ENCODE measurements around the gene PADI4.

PADI4 gene

DNA sequence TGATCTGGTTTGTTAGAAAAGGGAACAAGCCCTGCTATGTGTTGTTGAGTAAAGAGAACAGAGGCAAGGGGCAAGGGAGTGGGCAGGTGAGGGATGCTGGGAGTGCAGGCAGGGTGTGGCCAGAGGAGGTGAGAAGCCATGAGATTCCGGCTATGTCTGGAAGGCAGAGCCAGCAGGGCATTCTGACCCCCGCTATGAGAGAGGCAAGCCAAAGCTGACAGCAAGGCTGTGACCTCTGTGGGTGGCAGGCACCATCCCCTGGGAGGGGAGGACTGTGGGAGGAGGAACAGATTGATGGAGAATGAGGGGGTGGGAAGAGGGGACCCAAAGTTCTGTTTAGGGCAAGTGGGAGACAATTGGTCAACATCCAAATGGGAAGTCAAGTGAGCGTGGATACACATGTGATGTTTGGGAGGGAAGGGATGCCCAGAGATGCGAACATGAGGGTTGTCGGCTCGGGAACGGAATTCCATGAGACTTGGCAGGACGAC lies 44.5 kb downstream of the PADI4 start:
- no peak for DNase-seq

DNA sequence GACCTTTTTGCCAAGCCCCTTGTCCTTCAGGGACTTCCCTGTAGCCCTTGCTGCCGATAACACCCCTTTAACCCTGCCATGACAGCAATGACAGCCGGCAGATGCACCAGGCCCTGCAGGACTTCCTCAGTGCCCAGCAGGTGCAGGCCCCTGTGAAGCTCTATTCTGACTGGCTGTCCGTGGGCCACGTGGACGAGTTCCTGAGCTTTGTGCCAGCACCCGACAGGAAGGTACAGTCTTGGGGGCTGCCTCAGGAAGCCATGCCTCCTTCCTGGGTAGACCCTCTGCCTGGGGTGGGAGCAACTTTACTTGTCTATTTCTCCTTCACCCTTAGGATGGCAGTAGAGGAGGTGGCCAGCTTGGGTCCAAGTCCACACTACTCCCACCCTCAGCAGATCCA lies 47.9 kb downstream of the PADI4 start:
- DNase-seq, result no peak

DNA sequence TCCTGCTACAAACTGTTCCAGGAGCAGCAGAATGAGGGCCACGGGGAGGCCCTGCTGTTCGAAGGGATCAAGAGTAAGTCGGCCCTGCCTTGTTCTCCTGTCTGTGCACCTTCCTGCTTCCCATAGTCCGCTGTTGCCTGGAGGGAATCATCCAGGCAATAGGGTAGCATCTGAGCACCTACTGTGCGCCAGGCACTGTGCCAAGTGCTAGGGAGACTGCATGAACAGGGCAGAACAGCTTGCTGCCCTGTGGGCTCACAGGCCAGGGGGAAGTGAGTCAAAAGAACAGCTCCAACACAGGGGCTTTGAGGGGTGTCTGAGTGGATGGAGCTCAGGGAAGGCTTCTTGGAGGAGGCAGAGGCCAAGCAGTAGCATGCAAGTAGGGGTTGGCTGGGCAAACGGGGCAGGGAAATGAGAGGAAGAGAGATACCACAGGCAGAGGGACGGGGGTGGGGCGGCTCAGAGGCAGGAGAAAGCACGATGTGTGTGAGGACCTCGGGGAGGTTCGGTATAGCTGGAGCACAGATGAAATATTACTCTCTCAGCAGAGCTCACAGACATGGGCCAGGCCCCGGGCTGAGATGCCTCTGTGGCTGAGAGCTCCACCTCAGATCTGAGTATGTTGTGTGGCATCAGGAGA lies 48.5 kb downstream of the PADI4 start:
- DNase-seq, result no peak

DNA sequence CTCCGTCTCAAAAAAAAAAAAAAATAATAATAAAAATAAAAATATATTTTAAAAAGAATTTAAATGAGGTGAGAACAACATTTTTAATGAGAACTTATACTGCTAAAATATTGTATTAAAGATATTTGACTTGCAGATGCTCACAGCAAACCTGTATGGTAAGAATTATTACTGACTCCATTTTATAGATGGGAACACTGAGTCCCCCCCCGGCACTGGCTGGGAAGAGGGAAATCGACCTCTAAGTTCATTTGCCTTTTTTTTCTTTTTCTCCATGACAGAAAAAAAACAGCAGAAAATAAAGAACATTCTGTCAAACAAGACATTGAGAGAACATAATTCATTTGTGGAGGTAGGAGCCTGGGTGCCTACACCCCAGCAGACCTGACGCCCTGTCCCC lies 50.6 kb downstream of the PADI4 start:
- DNase-seq, result no peak

DNA sequence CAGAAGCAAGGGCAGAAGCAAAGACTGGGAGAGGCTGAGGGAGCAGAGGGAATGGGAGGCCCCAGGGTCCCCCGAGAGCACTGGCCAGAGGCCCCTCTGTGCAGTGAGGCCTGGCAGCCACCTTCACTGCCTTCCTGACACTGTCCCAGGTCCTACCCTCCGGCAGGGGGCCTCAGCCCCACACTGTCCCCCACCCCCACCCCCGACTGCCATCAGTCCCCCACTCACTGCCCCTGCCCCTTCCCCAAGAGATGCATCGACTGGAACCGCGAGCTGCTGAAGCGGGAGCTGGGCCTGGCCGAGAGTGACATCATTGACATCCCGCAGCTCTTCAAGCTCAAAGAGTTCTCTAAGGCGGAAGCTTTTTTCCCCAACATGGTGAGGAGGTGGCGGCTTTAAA lies 51.0 kb downstream of the PADI4 start:
- no peak for DNase-seq

DNA sequence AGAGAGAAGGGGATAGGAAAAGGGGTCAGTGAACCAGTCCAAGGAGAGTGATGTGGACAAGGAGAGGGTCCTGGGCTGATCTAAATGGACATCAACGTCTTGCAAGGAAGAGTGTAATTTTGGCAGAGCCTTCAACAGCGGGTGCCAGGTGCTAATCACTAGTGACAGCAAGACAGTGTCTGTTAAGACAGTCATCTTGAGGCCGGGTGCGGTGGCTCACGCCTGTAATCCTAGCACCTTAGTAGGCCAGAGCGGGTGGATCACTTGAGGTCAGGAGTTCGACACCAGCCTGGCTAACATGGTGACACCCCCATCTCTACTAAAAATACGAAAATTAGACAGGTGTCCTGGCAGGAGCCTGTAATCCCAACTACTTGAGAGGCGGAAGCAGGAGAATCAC lies 51.8 kb downstream of the PADI4 start:
- DNase-seq, result no peak

DNA sequence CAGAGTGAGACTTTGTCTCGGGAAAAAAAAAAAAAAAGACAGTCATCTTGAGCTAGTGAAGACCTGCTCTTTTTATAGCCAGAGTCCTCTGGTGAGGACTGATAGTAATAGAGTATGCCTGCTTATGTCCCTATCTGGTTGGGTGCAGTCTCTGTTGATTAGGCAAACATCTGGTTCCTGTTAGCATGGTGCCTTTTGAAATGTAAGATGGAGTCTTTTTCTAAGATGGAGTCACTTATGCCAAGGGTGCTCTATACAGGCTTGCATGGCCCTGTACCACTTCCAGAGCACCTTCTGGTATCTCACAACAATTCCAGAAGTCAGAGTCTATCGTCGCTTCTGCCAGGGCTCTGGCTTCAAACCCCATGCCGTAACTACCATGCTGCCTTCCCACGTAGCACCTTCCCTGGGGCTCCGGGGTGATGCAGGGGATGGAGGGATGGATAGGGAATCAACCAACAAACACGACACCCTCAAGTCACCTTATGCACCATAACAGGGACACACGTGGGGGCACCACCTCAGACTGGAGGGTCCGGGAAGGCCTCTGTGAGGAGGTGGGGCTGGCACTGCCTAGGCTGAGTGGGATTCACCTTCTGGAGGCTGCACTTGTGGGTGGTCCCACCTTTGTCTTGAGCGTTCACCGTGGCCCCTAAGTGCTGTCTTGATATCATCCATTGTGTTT lies 52.4 kb downstream of the PADI4 start:
- no peak for DNase-seq

GRCh38 chr1:17361687-17362086 lies 53.7 kb downstream of the PADI4 start:
- DNase-seq, result no peak

DNA sequence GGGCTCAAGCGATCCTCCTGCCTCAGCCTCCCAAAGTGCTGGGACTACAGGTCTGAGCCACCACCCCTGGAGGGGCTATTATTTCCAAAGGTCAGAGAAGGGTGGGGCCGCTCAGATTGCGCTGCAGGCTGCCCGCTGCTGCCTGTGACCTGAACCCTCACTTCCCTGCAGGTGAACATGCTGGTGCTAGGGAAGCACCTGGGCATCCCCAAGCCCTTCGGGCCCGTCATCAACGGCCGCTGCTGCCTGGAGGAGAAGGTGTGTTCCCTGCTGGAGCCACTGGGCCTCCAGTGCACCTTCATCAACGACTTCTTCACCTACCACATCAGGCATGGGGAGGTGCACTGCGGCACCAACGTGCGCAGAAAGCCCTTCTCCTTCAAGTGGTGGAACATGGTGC lies 55.4 kb downstream of the PADI4 start:
- no peak for DNase-seq

DNA sequence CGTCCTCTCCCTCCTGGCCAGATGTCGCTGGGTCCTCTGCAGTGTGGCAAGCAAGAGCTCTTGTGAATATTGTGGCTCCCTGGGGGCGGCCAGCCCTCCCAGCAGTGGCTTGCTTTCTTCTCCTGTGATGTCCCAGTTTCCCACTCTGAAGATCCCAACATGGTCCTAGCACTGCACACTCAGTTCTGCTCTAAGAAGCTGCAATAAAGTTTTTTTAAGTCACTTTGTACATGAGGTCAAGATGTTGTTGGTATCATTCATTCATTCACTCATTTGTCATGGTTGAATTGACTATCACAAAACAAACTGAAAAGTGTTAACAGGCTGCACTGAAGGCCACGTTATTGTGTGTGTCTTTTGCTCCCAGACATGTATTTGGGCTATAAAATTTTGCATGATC lies 55.8 kb downstream of the PADI4 start:
- DNase-seq, result no peak

DNA sequence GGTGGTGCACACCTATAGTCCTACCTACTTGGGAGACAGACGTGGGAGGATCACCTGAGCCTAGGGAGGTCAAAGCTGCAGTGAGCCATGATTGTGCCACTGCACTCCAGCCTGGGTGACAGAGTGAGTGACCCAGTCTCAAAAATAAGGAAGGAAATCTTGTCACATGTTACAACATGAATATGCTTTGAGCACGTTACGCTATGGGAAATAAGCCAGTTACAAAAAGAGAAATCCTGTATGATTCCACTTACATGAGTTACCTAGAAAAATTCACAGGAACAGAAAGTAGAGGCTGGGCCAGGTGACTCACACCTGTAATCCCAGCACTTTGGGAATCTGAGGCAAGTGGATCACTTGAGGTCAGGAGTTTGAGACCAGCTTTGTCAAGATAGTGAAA lies 57.3 kb downstream of the PADI4 start:
- no peak for DNase-seq

GRCh38 chr1:17369466-17369865 lies 61.5 kb downstream of the PADI4 start:
- no peak for DNase-seq

GRCh38 chr1:17370618-17371017 lies 62.6 kb downstream of the PADI4 start:
- DNase-seq, result peak in 1 of 2 experiments; percentile 7

DNA sequence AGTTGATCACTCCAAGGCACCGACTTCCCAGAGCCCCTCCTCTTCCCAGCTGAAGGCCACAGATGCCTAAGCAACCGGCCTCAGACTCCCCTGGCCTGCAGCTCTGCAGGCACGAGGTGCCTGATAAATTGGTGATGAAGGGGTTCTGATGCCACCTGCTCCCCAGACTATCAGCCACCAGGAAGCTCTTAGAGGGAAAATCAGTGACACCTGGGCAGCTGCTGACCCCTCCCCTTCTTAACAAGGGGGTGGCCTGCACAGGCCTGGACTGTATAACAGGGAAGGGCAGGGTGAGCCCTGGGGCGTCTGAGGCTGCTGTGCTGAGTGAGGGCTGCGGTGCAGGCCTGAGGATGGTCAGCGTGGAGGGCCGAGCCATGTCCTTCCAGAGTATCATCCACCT lies 63.9 kb downstream of the PADI4 start, which contains the start of gene PADI6:
Gene PADI6 (plus strand): TSS at position 301 of the 400 bp plus-strand sequence. CDS start 50 bp downstream, at position 351.
- no peak for DNase-seq

- no peak for DNase-seq
Measured at GRCh38 chr1:17372955-17373354, 65.0 kb downstream of the PADI4 start.

- no peak for DNase-seq
Measured at GRCh38 chr1:17375651-17376050, 67.7 kb downstream of the PADI4 start.

DNA sequence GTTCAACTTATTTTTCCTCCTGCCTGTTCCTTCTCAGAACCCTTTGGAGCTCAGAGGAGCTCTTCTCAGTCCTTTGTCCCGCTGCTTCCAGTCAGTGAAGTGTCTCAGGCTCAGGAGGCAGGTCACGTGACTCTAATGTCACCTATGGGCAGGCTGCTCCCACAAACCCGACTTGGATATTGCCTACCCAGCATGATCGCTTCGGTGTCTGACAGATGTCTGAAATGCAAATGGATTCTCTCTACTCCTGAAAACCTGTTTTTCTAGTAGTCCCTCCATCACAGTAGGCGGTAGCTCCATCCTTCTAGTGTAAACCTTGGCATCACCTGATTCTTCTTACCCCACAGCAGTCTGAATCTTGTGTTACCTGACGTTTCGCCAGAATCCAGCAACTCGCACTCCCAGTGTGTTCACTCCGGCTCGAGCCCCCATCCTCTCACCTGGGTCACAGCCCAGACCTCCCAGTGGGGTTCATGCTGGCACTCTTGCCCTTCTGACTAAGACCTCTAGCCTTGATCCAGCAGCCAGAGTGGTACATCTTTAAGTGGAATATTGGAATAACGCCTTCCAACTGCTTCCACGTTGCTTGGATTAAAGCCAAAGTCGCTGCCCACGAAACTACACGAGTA lies 69.4 kb downstream of the PADI4 start:
- no peak for DNase-seq

DNA sequence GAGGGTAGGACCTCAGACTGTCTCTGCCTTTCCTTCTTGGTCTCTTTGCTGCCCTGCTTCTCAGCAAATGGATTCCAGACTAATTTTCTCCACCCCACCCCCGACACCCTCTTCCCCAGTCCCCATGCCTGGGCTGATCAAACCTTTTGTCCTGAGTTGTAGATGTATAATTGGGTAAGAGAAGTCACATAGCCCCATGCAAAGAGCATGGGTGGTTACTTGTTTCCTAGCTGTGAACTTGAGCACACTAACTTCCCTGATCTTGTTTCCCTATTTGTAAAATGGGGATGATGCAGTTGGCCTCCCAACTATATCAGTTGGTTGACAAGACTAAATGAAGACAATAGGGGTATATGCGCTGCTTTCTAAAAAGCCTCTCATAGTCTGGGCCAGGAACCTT lies 73.2 kb downstream of the PADI4 start:
- no peak for DNase-seq

GRCh38 chr1:17392199-17392740 lies 84.3 kb downstream of the PADI4 start:
- DNase-seq, result no peak

DNA sequence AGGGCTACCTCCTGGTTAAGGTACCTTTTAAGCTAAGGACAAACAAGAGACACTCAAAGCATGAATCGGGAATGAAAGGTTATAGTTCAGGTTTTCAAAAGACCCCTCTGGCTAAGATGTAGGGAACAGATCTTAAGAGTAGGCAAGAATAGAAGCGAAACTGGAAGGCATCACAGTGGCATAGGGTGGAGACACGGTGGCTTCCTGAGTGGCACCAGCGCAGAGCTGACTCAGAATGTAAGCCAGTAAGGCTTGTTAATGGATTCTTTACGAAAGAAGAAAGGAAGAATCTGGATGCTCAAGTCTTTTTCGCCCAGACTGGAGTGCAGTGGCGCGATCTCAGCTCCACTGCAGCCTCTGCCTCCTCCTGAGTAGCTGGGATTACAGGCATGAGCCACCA lies 85.2 kb downstream of the PADI4 start:
- no peak for DNase-seq

DNA sequence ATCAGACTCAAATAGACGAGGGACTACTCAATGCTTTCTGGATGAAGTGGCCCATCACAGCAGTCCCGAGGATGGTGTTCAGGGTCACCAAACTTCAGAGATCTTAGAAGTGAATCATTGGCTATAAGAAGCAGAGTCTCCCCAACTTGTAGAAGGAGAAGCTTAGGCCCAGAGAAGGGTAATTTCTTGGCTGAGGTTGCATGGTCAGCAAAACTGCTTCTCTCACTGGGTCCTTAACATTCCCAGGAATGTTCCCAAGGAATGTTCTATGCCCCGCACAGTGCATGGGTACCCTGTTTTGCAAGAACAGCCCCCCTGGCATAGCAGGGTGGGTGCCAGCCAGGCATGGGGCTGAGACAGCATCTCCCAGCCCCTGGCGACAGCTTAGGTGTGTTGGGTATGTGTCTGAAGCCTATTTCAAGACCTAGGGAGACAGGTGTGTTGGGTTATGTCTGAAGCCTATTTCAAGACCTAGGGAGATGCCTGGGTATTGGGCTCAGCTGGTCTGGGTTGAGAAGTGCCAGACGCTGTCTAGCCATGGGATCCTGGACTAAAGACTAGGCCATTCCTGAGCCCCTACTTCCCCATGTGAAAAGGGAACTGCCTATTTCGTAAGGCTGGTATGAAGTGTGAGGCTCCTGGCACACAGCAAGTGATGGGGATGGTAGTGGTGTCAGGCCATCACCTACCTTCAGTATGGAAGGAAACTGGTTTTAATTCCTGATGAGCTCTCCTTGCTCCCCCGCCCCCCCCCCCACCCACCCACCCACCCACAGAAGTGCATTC lies 90.1 kb downstream of the PADI4 start:
- DNase-seq, result no peak

DNA sequence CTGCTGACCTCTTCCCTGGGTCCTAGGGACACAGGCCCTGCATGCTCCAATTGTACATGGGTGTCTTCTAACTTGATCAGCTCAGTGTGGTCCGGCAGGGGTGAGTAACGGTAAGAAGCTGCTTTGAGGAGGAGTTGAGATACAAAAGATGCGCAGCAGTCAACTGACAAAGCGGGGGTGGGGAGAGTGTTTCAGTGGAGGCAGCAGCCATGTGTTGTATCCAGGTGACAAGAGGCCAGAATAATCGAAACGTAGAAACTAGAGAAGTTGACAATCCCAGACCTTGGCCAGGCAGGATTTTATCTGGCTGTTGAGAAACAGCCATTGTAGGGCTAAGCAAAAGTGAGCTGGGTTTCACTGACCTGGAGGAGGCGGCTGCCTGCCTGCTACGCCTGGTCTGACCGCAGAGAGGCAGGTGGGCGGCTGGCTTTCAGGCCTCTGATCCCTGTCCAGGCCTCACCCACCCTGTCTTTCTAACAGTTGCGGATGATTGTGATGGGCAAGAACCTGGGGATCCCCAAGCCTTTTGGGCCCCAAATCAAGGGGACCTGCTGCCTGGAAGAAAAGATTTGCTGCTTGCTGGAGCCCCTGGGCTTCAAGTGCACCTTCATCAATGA lies 92.8 kb downstream of the PADI4 start:
- no peak for DNase-seq

DNA sequence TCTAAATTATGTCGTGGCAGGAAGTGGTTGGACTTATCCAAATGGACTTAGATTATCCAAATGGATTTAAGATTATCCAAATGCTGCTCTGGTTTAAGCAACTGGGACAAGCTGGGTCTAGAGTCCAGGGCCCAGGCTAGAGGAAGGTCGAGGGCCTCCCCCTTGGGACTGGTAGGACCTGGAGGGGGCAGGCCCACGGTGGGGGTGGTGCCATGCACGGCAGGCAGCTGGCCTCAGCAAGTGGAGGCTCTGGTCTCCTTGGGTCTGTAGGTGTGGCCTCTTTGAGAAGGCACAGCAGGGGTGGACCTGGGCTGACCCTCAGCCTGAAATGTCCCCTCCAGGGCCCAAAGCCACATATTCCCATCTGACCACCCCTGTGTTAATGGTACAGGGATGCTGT lies 93.8 kb downstream of the PADI4 start:
- no peak for DNase-seq
